T-helper 17 cell (primary cell): ENCODE measurements around the gene KIF9. TPM values are rescaled to one million over a fixed set of nuclear protein-coding genes. Genes with fewer than 3 reads are reported as not detected.

Experiments used
- total RNA-seq, 4 donors: library from RNA in 2 of 4; stranded (reverse) in 2 of 4; gene quantifications; one replicate each; pipeline ENCODE4 v1.2.3 and lab custom pipeline; 2022 to 2026

KIF9 gene
- total RNA-seq, 2 donors from 2014 or later = 15.3 to 24.6 TPM

Other genes starting within 250 kb of the KIF9 start
- 10 to 100 TPM; 76.1 to 86.9 TPM for gene SETD2, start 118.7 kb downstream of the KIF9 start, total RNA-seq
- gene KLHL18, start 145 bp upstream of the KIF9 start, total RNA-seq = 10 to 100 TPM; 47.0 to 50.8 TPM
- 10 to 100 TPM; 36.8 to 38.6 TPM for gene PTPN23, start 98.2 kb upstream of the KIF9 start, total RNA-seq
- 10 to 100 TPM; 78.5 to 81.9 TPM for gene SCAP, start 193.1 kb upstream of the KIF9 start, total RNA-seq
- 10 to 100 TPM; 17.1 to 24.3 TPM for gene ELP6, start 230.9 kb upstream of the KIF9 start, total RNA-seq